B cell (primary cell): ENCODE results near the gene TAS2R40. TPM values are rescaled to one million over a fixed set of nuclear protein-coding genes. Genes with fewer than 3 reads are reported as not detected.

ENCODE experiments used
- ATAC-seq: fragments of 200-7000 bp; cut with Tn5 transposase; one replicate; pipeline ENCODE4 v1.10.0; 2021; ENCODE audit warnings: low read depth, mild to moderate bottlenecking, moderate number of reproducible peaks, moderate library complexity
- CTCF ChIA-PET: fragments of 350-600 bp; sonication (Branson Sonifier 250); formaldehyde crosslinking; loops from one replicate; lab custom pipeline; 2021; ENCODE audit warnings: antibody characterized with exemption, inconsistent platforms; lab: Charles Lee
- POLR2A ChIA-PET: fragments of 350-600 bp; sonication (Branson Sonifier 250); formaldehyde crosslinking; loops from one replicate; lab custom pipeline; 2021; ENCODE audit warnings: antibody characterized with exemption; lab: Charles Lee
- DNase-seq: peaks from one replicate; pipeline ENCODE4 v3.0.0; 2013
- H2AFZ ChIP-seq: 2 replicates; pipeline ENCODE4 v1.6.1; 2012; ENCODE audit warnings: mild to moderate bottlenecking, low read depth, low read length; ENCODE audit not compliant: insufficient read depth, poor library complexity, severe bottlenecking
- H3K27ac ChIP-seq, 2 donors: 1 replicate in 1 of 2; 2 replicates in 1 of 2; pipeline ENCODE4 v1.5.1; 2012 to 2013; ENCODE audit warnings: low read length in 2 of 2, mild to moderate bottlenecking in 2 of 2, moderate library complexity in 1 of 2
- H3K27me3 ChIP-seq, 4 experiments: fragments of 200-600 bp in 1 of 4; sonication (generic) in 1 of 4; replicated peaks in 1 of 4; 1 replicate in 2 of 4; 2 replicates in 2 of 4; pipeline versions ENCODE4 v1.6.1 to v1.7.0; 2013 to 2016; ENCODE audit warnings: low read length in 3 of 4, mild to moderate bottlenecking in 2 of 4, mixed read lengths in 1 of 4, moderate library complexity in 1 of 4; ENCODE audit not compliant: insufficient read depth in 4 of 4, control insufficient read depth in 3 of 4; ENCODE audit errors: control extremely low read depth in 1 of 4
- H3K36me3 ChIP-seq, 2 experiments: replicated peaks in 1 of 2; 1 replicate in 1 of 2; 2 replicates in 1 of 2; pipeline versions ENCODE4 v1.6.1 to v1.7.1; 2013; ENCODE audit warnings: low read length in 1 of 2; ENCODE audit not compliant: insufficient read depth in 2 of 2, control insufficient read depth in 1 of 2; ENCODE audit errors: control extremely low read depth in 1 of 2, extremely low read depth in 1 of 2
- H3K4me1 ChIP-seq, 2 donors: fragments of 200-600 bp in 1 of 2; sonication (generic) in 1 of 2; 1 replicate in 1 of 2; 2 replicates in 1 of 2; pipeline versions ENCODE4 v1.5.1 to v1.6.1; 2013 to 2017; ENCODE audit warnings: low read length in 2 of 2; ENCODE audit not compliant: control insufficient read depth in 2 of 2, insufficient read depth in 2 of 2
- H3K4me2 ChIP-seq: replicated peaks from 2 replicates; pipeline ENCODE3; 2012; ENCODE audit warnings: mild to moderate bottlenecking, low read depth, low read length; ENCODE audit not compliant: poor library complexity, severe bottlenecking
- H3K4me3 ChIP-seq, 5 experiments: fragments of 200-600 bp in 1 of 5; sonication (generic) in 1 of 5; 1 replicate in 3 of 5; 2 replicates in 2 of 5; pipeline versions ENCODE4 v1.5.1 to v1.7.0; 2011 to 2016; ENCODE audit warnings: low read length in 4 of 5, mild to moderate bottlenecking in 4 of 5, low read depth in 2 of 5, control low read depth in 1 of 5, moderate library complexity in 1 of 5; ENCODE audit not compliant: insufficient read depth in 1 of 5; ENCODE audit errors: control extremely low read depth in 1 of 5, extremely low read depth in 1 of 5
- H3K79me2 ChIP-seq: fragments of 200-600 bp; sonication (generic); one replicate; pipeline ENCODE4 v1.6.0; 2016; ENCODE audit warnings: low read length; ENCODE audit not compliant: control insufficient read depth, insufficient read depth
- H3K9ac ChIP-seq: fragments of 200-600 bp; sonication (generic); 2 replicates; pipeline ENCODE4 v1.6.1; 2017; ENCODE audit warnings: mild to moderate bottlenecking, low read length, moderate library complexity
- H3K9me3 ChIP-seq, 3 donors: one replicate each; pipeline versions ENCODE4 v1.6.1 to v1.7.1; 2013; ENCODE audit warnings: low read length in 2 of 3; ENCODE audit not compliant: control insufficient read depth in 2 of 3, insufficient read depth in 1 of 3; ENCODE audit errors: control extremely low read depth in 1 of 3
- H4K20me1 ChIP-seq: 2 replicates; pipeline ENCODE4 v1.6.0; 2012; ENCODE audit warnings: mild to moderate bottlenecking, low read length; ENCODE audit not compliant: insufficient read depth, control insufficient read depth, poor library complexity, severe bottlenecking
- H3K27ac Mint-ChIP-seq: one replicate; pipeline ENCODE4 v1.8.0; 2021; ENCODE audit warnings: mixed read lengths
- H3K27me3 Mint-ChIP-seq: one replicate; pipeline ENCODE4 v1.8.0; 2021; ENCODE audit warnings: mixed read lengths
- H3K4me1 Mint-ChIP-seq: one replicate; pipeline ENCODE4 v1.8.0; 2021; ENCODE audit warnings: mixed read lengths
- H3K4me3 Mint-ChIP-seq: one replicate; pipeline ENCODE4 v1.8.0; 2021; ENCODE audit warnings: mixed read lengths
- H3K9me3 Mint-ChIP-seq: one replicate; pipeline ENCODE4 v1.8.0; 2022; ENCODE audit warnings: mixed read lengths; ENCODE audit not compliant: insufficient read depth
- EZH2 ChIP-seq: IDR thresholded peaks from 2 replicates; pipeline ENCODE4 v1.6.1; 2012; ENCODE audit warnings: borderline replicate concordance, low read depth, mild to moderate bottlenecking, moderate library complexity, low read length; ENCODE audit not compliant: insufficient read depth, poor library complexity, severe bottlenecking
- WGBS: methylation state at CpG from one replicate; pipeline ENCODE4 v1.1.5; 2013; ENCODE audit warnings: missing lambda C conversion rate; ENCODE audit not compliant: insufficient coverage; 5-methylcytosine and 5-hydroxymethylcytosine counted together
- intact Hi-C: fragments of 100-400 bp; cut with micrococcal nuclease; formaldehyde crosslinking; loops from one replicate; pipeline ENCODE4 v1.10.0; 2022
- polyA plus RNA-seq: library from polyadenylated mRNA; depleted of rRNA; stranded (reverse); fragments of >200 nt; gene quantifications from 2 replicates; pipeline ENCODE4 v1.2.3, GENCODE V29; 2012
- total RNA-seq, 2 donors: library from RNA; stranded (reverse); fragments of 120-200 nt in 1 of 2; gene quantifications; 1 replicate in 1 of 2; 2 replicates in 1 of 2; pipeline versions ENCODE4 v1.2.3 to v1.2.4, GENCODE V29; 2013 to 2022
- TF ChIP-seq, protein P1 (sequence below): fragments of 200-600 bp; IDR thresholded peaks from one replicate; pipeline ENCODE4 v1.8.0; 2022; ENCODE audit warnings: antibody characterized with exemption, mild to moderate bottlenecking

The TAS2R40 gene
- total and polyA plus RNA-seq, 2 donors (not counting 1 experiment from before 2014, with no cell fraction given): not detected

DNA sequence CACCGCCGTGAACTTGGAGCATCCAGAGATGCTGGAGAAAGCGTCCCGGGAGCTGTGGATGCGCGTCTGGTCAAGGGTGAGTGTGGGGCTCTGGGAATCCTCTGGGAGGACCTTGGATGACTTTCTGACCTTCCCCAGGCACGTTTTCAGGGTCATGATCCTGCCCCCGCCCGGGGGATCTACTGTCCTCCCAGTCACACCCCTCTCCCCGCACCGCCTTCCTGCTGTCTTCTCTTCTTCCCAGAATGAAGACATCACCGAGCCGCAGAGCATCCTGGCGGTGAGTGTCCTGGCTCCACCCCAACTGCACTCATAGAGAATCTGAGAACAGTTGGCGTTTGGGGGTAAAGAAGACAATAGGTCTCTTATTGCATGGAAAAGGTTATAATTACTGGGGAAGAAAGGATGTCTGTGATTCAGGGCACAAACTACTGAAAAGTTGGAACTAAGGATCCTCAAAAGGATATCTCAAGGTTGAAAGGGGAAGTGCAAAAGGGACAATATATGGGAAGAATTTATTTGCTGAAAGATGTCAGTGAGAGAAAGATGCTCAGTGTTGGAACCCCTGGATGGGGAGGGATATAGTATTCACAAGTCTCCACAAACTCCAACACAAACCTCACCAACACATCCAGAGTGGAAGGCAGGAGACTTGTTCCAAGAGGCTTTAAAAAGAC, 43.3 kb downstream of the TAS2R40 start:
- Mint-ChIP-seq H3K27ac (peak overlapping the region; percentile 91), H3K9me3 (no peaks in the 10 kb centered on the region), H3K4me1 (peaks cover 42% of the 10 kb centered on the region), H3K4me3 (peak overlapping the region; percentile 93), H3K27me3 (no peaks in the 10 kb centered on the region)
- Histone ChIP-seq H3K27me3 (no peaks in the 10 kb centered on the region), H3K36me3 (peaks cover 8 to 35% of the 10 kb centered on the region in 2 experiments), H3K4me1 (peaks cover 24 to 25% of the 10 kb centered on the region in 2 donors), H4K20me1 (no peaks in the 10 kb centered on the region), H3K9me3 (no peaks in the 10 kb centered on the region), H2AFZ (no peak overlapping the region), H3K4me3 (no peak overlapping the region), H3K27ac (peak overlapping the region in 1 of 2 donors; percentile 82), H3K79me2 (peaks cover 16% of the 10 kb centered on the region), H3K9ac (no peak overlapping the region), H3K4me2 (peak overlapping the region; percentile 77)
- WGBS: 90% methylated on average over 10 of the region's 15 CpGs
- ChIA-PET POLR2A (interaction anchor here (2.1 kb wide), 1 partner anchor 10 kb away, joined by 6 read pairs; no protein-coding TSS in a partner anchor), CTCF (interaction anchor here (1.4 to 4.8 kb wide), 2 partner anchors 25 kb away, joined by 4 to 35 read pairs; no protein-coding TSS in a partner anchor)
- ATAC-seq: no peak
- no peak for TF ChIP-seq EZH2
- TF ChIP-seq, protein P1, sequence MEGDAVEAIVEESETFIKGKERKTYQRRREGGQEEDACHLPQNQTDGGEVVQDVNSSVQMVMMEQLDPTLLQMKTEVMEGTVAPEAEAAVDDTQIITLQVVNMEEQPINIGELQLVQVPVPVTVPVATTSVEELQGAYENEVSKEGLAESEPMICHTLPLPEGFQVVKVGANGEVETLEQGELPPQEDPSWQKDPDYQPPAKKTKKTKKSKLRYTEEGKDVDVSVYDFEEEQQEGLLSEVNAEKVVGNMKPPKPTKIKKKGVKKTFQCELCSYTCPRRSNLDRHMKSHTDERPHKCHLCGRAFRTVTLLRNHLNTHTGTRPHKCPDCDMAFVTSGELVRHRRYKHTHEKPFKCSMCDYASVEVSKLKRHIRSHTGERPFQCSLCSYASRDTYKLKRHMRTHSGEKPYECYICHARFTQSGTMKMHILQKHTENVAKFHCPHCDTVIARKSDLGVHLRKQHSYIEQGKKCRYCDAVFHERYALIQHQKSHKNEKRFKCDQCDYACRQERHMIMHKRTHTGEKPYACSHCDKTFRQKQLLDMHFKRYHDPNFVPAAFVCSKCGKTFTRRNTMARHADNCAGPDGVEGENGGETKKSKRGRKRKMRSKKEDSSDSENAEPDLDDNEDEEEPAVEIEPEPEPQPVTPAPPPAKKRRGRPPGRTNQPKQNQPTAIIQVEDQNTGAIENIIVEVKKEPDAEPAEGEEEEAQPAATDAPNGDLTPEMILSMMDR: no peak
- no peak for DNase-seq
- intact Hi-C loops: no loop called here

DNA sequence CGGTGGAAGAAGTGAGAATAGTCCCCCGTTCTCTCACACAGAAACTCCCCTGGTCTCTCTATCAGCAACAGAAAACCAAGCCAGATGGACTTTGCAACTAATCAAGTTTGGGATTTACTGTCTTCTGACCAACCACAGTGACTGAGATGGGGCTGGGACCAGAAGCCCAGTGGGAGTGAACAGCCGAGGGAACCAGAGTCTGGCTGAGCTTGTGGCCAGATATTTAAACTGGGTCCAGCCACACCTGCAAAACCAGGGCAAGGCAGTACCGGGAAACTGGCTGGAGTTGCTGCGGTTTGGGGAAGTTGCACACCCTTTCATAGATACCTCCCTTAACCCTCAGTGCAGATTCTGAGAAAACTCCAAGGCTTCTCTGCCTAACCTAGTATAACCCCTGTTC, 47.4 kb downstream of the TAS2R40 start:
- 51% methylated on average over 4 of the region's 5 CpGs for WGBS
- DNase-seq (no peak), ATAC-seq (no peak)
- Histone ChIP-seq H3K4me3 (no peak overlapping the region), H4K20me1 (no peaks in the 10 kb centered on the region), H3K9ac (no peak overlapping the region), H3K36me3 (peaks cover 8 to 35% of the 10 kb centered on the region in 2 experiments), H3K79me2 (no peaks in the 10 kb centered on the region), H3K4me1 (peaks cover 13 to 17% of the 10 kb centered on the region in 2 donors), H3K27me3 (no peaks in the 10 kb centered on the region), H3K4me2 (no peak overlapping the region), H3K9me3 (no peaks in the 10 kb centered on the region), H2AFZ (no peak overlapping the region), H3K27ac (peak overlapping the region in 1 of 2 donors; percentile 42)
- H3K9me3 Mint-ChIP-seq: no peaks in the 10 kb centered on the region
- ChIA-PET CTCF (interaction anchor here (2.2 kb wide), 1 partner anchor 29 kb away, joined by 10 read pairs; no protein-coding TSS in a partner anchor), POLR2A (no interaction called here)
- peak overlapping the region; percentile 26 for H3K27ac Mint-ChIP-seq
- H3K4me3 Mint-ChIP-seq: no peak overlapping the region
- no peaks in the 10 kb centered on the region for H3K27me3 Mint-ChIP-seq
- no peak for TF ChIP-seq EZH2
- TF ChIP-seq, protein P1: no peak
- intact Hi-C loops: no loop called here
- peaks cover 21% of the 10 kb centered on the region for H3K4me1 Mint-ChIP-seq
